ENCODE measurements around the gene DNAI4.
"Not testable (repeated sequence)": the region's sequence is repeated elsewhere in the genome, so short reads cannot be mapped to it uniquely, and the experiment has no call there.

Gene DNAI4

GRCh38 chr1:66924756-66925557 lies at the start of gene DNAI4, which contains the start of gene MIER1:
Gene DNAI4, minus strand, starts transcription at chr1:66924856. Its CDS starts 25 bp downstream, at chr1:66924831.
Gene MIER1, plus strand, starts transcription at chr1:66924990. Its CDS starts 39 bp downstream, at chr1:66925029.
- peak; percentile 96 for DNase-seq

GRCh38 chr1:66968574-66968973 lies 43.9 kb upstream of the DNAI4 start:
- no peak for DNase-seq

DNA sequence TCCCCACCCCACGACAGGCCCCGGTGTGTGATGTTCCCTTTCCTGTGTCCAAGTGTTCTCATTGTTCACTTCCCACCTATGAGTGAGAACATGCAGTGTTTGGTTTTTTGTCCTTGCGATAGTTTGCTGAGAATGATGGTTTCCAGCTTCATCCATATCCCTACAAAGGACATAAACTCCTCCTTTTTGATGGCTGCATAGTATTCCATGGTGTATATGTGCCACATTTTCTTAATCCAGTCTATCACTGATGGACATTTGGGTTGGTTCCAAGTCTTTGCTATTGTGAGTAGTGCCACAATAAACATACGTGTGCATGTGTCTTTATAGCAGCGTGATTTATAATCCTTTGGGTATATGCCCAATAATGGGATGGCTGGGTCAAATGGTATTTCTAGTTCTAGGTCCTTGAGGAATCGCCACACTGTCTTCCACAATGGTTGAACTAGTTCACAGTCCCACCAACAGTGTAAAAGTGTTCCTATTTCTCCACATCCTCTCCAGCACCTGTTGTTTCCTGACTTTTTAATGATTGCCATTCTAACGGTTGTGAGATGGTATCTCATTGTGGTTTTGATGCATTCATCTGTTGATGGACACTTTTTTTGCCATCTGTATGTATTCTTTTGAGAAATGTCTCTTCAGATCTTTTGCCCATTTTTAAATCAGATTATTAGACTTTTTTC lies 41.7 kb upstream of the DNAI4 start:
- DNase-seq: not testable (repeated sequence)

DNA sequence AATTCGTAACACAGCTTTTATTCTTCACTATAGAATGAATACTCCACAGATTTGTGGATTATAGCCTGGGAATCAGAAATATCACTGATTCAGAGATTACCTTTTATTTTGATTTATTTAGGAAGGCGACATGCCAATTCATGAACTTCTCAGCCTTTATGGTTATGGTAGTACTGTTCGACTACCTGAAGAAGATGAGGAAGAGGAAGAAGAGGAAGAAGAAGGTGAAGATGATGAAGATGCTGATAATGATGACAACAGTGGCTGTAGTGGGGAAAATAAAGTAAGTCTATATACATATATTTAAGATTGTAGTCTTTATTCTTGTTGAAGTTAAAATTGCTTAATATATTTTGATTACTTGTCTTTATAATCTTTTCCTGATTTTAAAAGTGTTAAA lies 33.3 kb upstream of the DNAI4 start:
- DNase-seq: no peak

DNA sequence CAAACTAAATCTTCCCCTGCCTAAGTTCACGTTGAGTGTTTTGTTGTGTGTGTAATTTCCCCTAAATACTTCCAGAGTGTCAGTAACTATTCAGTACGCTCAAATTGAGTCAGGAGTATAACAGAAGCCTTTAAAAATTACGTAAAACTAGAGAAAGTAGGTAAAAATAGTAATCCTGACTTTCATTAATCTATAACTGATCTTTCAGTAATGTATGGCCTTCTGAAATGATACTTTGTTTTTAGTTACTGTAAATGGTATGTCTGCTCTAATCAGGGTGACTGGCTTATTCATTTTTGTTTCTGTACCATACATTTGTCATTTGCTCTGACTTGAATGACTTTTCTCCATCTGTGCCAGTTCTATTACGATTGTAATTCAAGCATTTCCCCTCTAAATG lies 29.6 kb upstream of the DNAI4 start:
- no peak for DNase-seq

DNA sequence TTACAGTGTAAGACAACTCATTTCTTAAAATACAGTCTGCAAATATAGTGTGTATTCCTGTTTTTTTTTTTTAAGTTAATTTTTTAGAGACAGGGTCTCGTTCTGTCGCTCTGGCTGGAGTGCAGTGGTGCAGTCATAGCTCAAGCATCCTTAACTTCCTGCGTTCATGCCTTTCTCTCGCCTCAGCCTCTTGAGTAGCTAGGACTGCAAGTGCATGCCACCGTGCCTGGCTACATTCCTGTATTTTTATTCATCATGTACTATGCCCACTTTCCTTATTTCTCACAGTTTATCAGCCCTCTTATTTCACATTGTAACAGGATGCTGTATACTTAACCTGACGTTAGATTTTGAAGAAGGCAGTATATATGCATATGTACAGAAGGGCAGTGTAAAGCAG lies 26.9 kb upstream of the DNAI4 start:
- no peak for DNase-seq

DNA sequence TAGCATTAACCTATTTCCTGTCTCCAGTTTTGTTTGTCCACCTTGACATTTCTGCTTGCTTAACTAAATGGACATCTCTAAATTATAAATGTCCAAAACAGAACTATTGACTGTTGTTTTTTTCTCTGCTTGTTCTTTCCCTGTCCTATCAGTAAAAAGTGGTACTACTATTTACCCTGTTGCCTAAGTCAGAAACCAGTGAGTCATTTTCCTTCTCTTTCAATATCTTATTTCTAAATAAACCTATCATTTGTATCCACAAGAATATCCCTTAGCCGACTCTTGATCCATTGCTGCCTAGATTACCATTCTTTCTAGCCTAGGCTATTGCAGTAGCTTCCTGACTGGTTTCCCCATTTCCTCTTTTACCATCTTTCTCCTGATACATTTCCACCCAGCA lies 22.6 kb upstream of the DNAI4 start:
- DNase-seq: no peak

DNA sequence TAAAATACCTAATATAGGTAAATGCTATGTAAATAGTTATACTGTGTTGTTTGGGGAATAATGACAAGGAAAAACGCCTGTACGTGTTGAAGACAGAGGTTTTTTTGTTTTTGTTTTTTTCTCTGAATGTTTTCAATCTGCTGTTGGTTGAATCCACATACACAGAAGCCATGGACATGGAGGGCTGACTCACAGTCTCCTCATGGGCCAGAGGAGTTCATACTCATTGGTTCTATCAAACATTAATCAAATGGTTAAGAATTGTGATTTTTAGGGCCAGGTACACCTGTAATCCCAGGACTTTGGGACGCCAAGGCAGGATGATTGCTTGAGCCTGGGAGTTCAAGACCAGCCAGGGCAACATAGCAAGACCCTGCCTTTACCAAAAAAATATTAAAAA lies 20.7 kb upstream of the DNAI4 start:
- no peak for DNase-seq

DNA sequence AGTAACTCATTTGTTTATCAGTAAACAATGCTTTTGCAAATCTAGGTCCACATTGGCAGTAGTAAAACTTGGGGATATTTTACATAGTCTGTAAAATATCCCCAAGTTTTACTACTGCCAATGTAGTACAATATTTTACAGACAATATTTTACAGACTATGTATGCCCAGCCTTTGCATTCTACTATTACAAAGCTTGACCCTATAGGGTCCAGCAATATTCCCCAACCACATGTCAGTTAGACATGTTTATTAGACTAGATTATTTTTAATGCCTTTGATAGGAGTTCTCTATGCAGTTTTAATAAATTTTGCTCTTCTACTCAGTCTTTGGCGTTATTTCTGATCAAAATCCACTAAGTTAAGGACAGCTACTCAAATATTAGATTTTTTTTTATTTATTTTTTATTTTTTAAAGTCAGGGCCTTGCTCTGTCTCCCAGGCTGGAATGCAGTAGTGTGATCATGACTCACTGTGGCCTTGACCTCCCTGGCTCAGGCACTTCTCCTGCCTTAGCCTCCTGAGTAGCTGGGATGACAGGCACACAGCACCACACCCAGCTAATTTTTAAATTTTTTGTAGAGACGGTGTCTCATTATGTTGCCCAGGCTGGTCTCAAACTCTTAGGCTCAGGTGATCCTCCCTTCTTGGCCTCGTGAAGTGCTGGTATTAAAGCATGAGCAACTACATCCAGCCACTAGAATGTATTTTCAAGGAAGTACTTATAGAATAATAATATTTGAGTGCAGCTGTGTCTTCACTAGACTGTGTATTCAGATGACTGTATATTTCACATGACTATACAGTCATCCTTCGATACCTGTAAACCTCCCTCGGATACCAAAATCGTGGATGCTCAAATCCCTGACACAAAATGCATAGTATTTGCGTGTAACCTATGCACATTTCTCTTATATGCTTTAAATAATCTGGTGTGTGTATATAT lies 19.9 kb upstream of the DNAI4 start:
- DNase-seq: no peak

DNA sequence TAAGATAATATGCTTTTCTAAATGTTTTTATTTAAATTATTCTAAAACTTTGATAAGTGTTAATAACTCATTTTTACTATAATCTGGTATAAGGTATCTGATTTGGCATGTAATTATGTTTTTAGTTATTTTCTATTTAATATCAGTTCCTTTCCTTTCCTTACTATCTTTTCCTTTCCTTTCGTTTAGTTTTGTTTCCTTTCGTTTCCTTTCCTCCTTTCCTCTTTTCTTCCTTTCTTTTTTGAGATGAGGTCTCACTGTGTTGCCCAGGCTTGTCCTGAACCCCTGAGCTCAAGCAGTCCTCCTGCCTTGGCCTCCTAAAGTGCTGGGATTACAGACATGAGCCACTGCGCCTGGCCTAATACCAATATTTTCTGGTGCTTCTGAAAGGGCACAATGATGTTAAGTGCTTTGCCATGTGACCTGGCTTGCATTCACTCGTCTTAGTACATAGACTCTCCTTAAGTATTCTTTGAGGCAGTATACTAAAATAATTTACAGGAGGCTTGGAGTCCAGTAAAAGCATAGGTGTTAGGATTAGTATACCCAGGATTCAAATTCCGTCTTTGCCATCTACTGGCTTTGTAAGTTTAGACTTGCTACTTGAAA lies 18.8 kb upstream of the DNAI4 start:
- no peak for DNase-seq

GRCh38 chr1:66940981-66941380 lies 16.3 kb upstream of the DNAI4 start:
- DNase-seq: no peak

DNA sequence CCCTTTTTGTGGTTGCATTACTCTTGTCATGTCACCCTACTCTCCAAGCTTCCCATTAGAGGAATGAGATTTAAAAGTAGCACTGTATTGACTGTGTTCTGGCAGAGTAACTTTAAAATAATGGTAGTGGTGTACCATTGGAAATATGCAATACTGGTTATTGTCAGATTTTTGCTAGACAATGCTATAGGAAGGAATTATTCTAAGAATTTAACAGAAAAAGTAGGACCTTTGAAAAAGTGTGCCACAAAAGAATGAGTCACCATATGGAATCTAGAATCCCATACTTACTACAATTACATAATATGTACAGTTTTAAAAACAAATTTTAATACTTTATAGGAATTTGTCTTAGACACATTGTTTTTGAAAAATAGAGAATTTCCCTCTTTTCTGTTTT lies 14.0 kb upstream of the DNAI4 start:
- no peak for DNase-seq

DNA sequence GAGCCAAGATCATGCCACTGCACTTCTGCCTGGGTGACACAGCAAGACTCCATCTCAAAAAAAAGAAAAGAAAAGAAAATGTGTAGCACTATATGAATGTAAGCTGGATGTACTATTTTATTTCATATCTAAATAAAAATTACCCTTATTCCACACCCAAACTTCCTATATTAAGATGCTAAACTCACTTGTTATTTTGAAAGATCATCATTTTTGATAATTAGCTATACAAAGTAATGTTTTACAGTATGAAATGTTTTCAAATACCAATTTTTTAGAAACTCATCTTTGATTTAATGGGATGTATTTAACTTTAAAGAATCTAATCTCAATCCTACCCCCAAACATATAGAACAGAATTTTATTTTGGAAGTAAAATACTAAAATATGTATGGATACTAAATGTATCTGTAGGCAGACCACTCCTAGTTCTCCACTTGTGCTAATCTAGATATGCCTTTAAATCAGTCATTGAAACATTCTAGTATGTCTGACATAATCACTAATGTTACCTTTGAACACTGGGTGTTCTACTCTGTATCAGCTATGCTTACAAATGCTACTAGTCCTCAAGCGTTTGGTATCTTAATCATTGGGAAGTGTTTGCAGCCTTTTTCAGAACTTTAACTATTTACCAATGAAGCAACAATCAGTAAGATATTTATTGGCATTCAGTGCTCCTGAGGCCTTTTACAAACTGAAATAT lies 13.0 kb upstream of the DNAI4 start:
- no peak for DNase-seq

DNA sequence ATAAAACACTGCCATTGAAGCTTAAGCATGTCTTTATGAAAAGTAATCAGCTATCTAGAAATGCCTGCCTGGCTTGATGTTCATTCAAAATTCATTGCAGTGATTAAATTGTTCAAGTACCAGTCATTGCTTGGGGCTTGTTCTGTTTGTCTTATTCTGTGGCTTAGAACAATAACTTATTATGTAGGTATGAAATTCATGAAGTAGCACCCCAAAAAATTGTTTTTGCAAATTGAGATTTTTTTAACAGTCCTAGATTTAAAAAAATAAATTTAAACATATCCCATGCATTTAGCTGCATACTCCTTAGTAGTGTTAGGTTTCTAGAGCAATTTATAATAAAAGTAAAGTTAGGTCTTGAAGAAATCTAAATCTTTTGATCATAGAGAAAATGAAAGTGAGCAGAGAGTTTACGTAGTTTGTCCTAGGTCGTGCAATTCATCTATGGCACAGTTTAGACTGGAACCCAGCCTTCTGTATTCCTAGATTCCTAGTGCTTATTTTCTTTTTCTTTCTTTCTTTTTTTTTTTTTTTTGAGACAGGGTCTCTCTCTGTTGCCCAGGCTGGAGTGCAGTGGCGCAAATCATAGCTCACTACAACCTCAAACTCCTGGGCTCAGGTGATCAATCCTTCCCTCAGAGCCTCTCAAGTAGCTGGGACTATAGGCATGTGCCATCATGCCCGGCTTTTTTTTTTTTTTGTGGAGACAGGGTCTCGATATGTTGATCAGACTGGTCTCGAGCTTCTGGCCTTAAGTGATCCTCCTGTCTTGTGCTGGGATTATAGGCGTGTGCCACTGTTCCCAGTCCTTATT lies 9.4 kb upstream of the DNAI4 start:
- no peak for DNase-seq

DNA sequence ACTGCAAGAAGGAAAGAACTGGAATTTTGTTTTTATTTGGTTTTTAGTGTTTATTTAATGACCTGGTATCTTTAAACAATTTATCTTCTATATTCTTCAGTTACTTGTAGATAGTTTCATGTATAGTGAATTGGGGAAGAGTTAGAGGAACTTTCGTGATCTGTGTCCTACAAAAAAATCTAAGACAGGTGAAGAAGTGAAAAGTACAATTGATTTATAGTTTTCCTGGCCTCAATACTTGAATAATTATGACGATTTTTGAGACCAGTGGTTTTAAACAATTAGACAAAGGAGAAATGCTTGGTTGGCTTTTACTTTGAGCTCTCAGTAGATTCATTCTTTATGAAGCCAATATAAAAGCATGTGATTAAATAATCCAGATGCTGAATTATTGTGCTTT lies 7.6 kb upstream of the DNAI4 start:
- no peak for DNase-seq

DNA sequence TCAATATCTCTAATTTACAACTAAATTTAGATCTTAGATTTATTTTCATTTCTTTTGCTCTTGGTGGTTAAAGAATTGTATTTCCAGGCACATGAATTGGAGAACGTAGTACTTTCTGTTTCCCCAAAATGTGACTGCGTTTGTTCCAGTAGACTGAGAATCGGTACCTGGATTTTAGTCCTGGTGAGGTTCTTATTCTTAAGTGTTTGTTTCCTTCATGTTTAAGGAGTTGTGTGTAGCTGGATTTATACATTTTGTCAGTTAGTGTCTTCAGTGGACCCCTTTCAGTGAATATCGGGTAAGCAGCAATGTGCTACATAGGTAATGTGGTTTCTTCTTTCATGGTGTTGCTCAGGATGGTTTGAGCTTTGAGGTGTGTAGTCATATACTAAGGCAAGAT lies 6.9 kb upstream of the DNAI4 start:
- no peak for DNase-seq

- no peak for DNase-seq
Observed at GRCh38 chr1:66930823-66931174, 6.1 kb upstream of the DNAI4 start.

- DNase-seq: peak; percentile 94
Observed at GRCh38 chr1:66929999-66930822, 5.6 kb upstream of the DNAI4 start.

GRCh38 chr1:66929691-66929998 lies 5.0 kb upstream of the DNAI4 start:
- DNase-seq: no peak

DNA sequence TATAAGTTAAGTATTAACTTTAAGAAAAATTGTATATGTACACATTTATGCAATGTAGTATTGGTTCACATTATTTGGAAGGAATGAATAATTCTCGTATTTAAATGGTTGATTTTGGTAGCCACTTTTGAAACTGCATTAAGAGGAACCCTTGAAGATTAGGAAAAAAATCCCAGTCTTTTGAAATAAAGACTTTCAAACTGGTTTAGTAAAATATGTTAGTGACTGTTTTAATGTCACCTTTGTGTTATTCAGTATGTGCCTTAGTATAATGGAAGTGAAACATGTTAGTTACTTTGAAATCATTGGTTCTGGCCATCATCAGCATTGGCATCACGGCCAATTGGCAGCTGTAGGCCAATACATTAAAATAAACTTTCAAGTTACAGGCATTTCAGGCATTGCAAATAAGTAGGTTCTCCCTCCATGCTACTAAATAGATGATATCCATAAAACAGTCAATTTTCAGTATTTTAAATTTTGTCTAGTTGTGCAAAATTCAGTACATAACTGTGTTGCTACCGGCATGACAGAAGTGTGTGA lies 4.6 kb upstream of the DNAI4 start:
- no peak for DNase-seq

Measured in activated gamma-delta T cell treated with Interleukin-2 at 50 U/mL for 16 hours (primary cell).